T-helper 17 cell (primary cell): ENCODE results near the gene CBX1. TPM values are rescaled to one million over a fixed set of nuclear protein-coding genes. Genes with fewer than 3 reads are reported as not detected.

Source experiments
- ATAC-seq: fragments of 150-1000 bp; cut with Tn5 transposase; 2 replicates; pipeline ENCODE4 v1.10.0; 2021; ENCODE audit warnings: mild to moderate bottlenecking, moderate library complexity
- DNase-seq, 3 donors: peaks; one replicate each; pipeline versions ENCODE4 v3.0.0 to v3.0.0-alpha.2; 2020 to 2021
- H3K9me3 ChIP-seq: one replicate; pipeline ENCODE4 v1.7.0; 2013; ENCODE audit warnings: low read length, mild to moderate bottlenecking; ENCODE audit not compliant: control insufficient read depth, poor library complexity, severe bottlenecking
- H3K27ac Mint-ChIP-seq: one replicate; pipeline ENCODE4 v1.8.0; 2022; ENCODE audit warnings: mild to moderate bottlenecking, moderate library complexity, mixed read lengths
- H3K27me3 Mint-ChIP-seq: one replicate; pipeline ENCODE4 v1.8.0; 2022; ENCODE audit warnings: mixed read lengths
- H3K36me3 Mint-ChIP-seq: one replicate; pipeline ENCODE4 v1.8.0; 2022; ENCODE audit warnings: low read depth, mixed read lengths
- H3K4me1 Mint-ChIP-seq: one replicate; pipeline ENCODE4 v1.8.0; 2022; ENCODE audit warnings: mild to moderate bottlenecking, mixed read lengths
- H3K4me3 Mint-ChIP-seq: one replicate; pipeline ENCODE4 v1.8.0; 2022; ENCODE audit warnings: mild to moderate bottlenecking, moderate library complexity, mixed read lengths
- total RNA-seq, 4 donors: library from RNA in 2 of 4; stranded (reverse) in 2 of 4; gene quantifications; one replicate each; pipeline ENCODE4 v1.2.3 and lab custom pipeline; 2022 to 2026

Gene CBX1
- total RNA-seq, 2 donors from 2014 or later = 12.7 to 16.9 TPM

GRCh38 chr17:48059125-48059668 lies 42.1 kb downstream of the CBX1 start:
- H3K9me3 ChIP-seq = no peaks in the 10 kb centered on the region
- Mint-ChIP-seq H3K27ac (peak overlapping the region; percentile 37), H3K36me3 (peaks cover 19% of the 10 kb centered on the region), H3K27me3 (no peaks in the 10 kb centered on the region), H3K4me1 (peaks cover 23% of the 10 kb centered on the region), H3K4me3 (no peak overlapping the region)
- DNase-seq (no peak), ATAC-seq (no peak)

- ATAC-seq (no peak), DNase-seq (no peak)
- H3K4me3 Mint-ChIP-seq = no peak overlapping the region
- H3K36me3 Mint-ChIP-seq = peaks cover 19% of the 10 kb centered on the region
- H3K27me3 Mint-ChIP-seq = no peaks in the 10 kb centered on the region
- H3K27ac Mint-ChIP-seq = peak overlapping the region; percentile 37
- H3K4me1 Mint-ChIP-seq = peaks cover 24% of the 10 kb centered on the region
- no peaks in the 10 kb centered on the region for H3K9me3 ChIP-seq
Measured at GRCh38 chr17:48058393-48059124, 42.7 kb downstream of the CBX1 start.

GRCh38 chr17:48057626-48058025 lies 43.7 kb downstream of the CBX1 start:
- DNase-seq (no peak), ATAC-seq (no peak)
- H3K9me3 ChIP-seq = no peaks in the 10 kb centered on the region
- H3K27me3 Mint-ChIP-seq = no peaks in the 10 kb centered on the region
- H3K4me3 Mint-ChIP-seq = no peak overlapping the region
- H3K27ac Mint-ChIP-seq = no peak overlapping the region
- peaks cover 29% of the 10 kb centered on the region for H3K4me1 Mint-ChIP-seq
- H3K36me3 Mint-ChIP-seq = peaks cover 19% of the 10 kb centered on the region

- H3K36me3 Mint-ChIP-seq = peaks cover 19% of the 10 kb centered on the region
- no peaks in the 10 kb centered on the region for H3K9me3 ChIP-seq
- H3K27me3 Mint-ChIP-seq = no peaks in the 10 kb centered on the region
- H3K27ac Mint-ChIP-seq = no peak overlapping the region
- peaks cover 33% of the 10 kb centered on the region for H3K4me1 Mint-ChIP-seq
- DNase-seq = no peak
- H3K4me3 Mint-ChIP-seq = no peak overlapping the region
- ATAC-seq = no peak
Measured at GRCh38 chr17:48056879-48057278, 44.4 kb downstream of the CBX1 start.

- Mint-ChIP-seq H3K27me3 (no peaks in the 10 kb centered on the region), H3K4me1 (peaks cover 39% of the 10 kb centered on the region), H3K4me3 (no peak overlapping the region), H3K27ac (peak overlapping the region; percentile 86), H3K36me3 (peaks cover 17% of the 10 kb centered on the region)
- no peak for DNase-seq
- no peaks in the 10 kb centered on the region for H3K9me3 ChIP-seq
- ATAC-seq = no peak
Measured at GRCh38 chr17:48056246-48056745, 45.0 kb downstream of the CBX1 start.

GRCh38 chr17:48055531-48056245 lies 45.6 kb downstream of the CBX1 start:
- DNase-seq = no peak
- Mint-ChIP-seq H3K27ac (peak overlapping the region; percentile 86), H3K27me3 (no peaks in the 10 kb centered on the region), H3K4me3 (no peak overlapping the region), H3K36me3 (peaks cover 16% of the 10 kb centered on the region), H3K4me1 (peaks cover 41% of the 10 kb centered on the region)
- no peaks in the 10 kb centered on the region for H3K9me3 ChIP-seq
- ATAC-seq = no peak

- DNase-seq = no peak
- ATAC-seq = no peak
- peak overlapping the region; percentile 86 for H3K27ac Mint-ChIP-seq
- peaks cover 48% of the 10 kb centered on the region for H3K4me1 Mint-ChIP-seq
- H3K36me3 Mint-ChIP-seq = peaks cover 11% of the 10 kb centered on the region
- H3K4me3 Mint-ChIP-seq = no peak overlapping the region
- no peaks in the 10 kb centered on the region for H3K9me3 ChIP-seq
- no peaks in the 10 kb centered on the region for H3K27me3 Mint-ChIP-seq
Measured at GRCh38 chr17:48054238-48055185, 46.8 kb downstream of the CBX1 start.

- no peak for ATAC-seq
- no peaks in the 10 kb centered on the region for H3K9me3 ChIP-seq
- DNase-seq = no peak
- Mint-ChIP-seq H3K4me1 (peaks cover 53% of the 10 kb centered on the region), H3K4me3 (no peak overlapping the region), H3K36me3 (peaks cover 11% of the 10 kb centered on the region), H3K27ac (peak overlapping the region; percentile 75), H3K27me3 (no peaks in the 10 kb centered on the region)
Measured at GRCh38 chr17:48053758-48054237, 47.5 kb downstream of the CBX1 start.

GRCh38 chr17:48052956-48053757 lies 48.1 kb downstream of the CBX1 start:
- no peaks in the 10 kb centered on the region for H3K9me3 ChIP-seq
- DNase-seq = no peak
- no peaks in the 10 kb centered on the region for H3K27me3 Mint-ChIP-seq
- ATAC-seq = no peak
- H3K36me3 Mint-ChIP-seq = peaks cover 11% of the 10 kb centered on the region
- H3K4me1 Mint-ChIP-seq = peaks cover 54% of the 10 kb centered on the region
- H3K4me3 Mint-ChIP-seq = no peak overlapping the region
- H3K27ac Mint-ChIP-seq = peak overlapping the region; percentile 75

- Mint-ChIP-seq H3K27ac (peak overlapping the region; percentile 96), H3K36me3 (peaks cover 11% of the 10 kb centered on the region), H3K4me1 (peaks cover 57% of the 10 kb centered on the region), H3K4me3 (no peak overlapping the region), H3K27me3 (no peaks in the 10 kb centered on the region)
- DNase-seq (no peak), ATAC-seq (no peak)
- no peaks in the 10 kb centered on the region for H3K9me3 ChIP-seq
Measured at GRCh38 chr17:48051706-48052486, 49.4 kb downstream of the CBX1 start.

- Mint-ChIP-seq H3K36me3 (peaks cover 8% of the 10 kb centered on the region), H3K4me1 (peaks cover 55% of the 10 kb centered on the region), H3K27me3 (no peaks in the 10 kb centered on the region), H3K4me3 (no peak overlapping the region), H3K27ac (peak overlapping the region; percentile 96)
- no peak for DNase-seq
- no peaks in the 10 kb centered on the region for H3K9me3 ChIP-seq
- ATAC-seq = no peak
Measured at GRCh38 chr17:48051283-48051682, 50.0 kb downstream of the CBX1 start.
